ENCODE data around the gene BRICD5.

The BRICD5 gene

DNA sequence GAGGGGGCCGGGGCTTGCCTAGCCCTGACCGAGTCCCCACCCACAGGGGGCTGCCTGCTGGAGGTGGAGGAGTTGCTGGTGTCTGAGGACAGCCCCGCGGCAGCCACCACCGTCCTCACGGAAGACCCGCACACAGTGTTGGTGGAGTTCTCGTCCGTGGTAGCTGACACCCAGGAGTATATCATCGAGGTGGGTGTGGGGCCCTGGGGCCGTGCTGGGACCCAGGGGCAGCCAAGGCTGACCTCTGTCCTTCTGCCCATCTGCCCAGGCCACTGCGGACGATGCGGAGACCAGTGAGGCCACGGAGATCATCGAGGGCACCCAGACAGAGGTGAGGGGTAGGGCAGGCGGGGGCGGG, 24.1 kb upstream of the BRICD5 start:
- Histone ChIP-seq H2BK15ac (ENCODE audit: low read length) (no peak overlapping the region), H3K36me3 (replicated peaks in 1 of 2; ENCODE audit: control insufficient read depth in 2 of 2, insufficient read depth in 2 of 2, low read length in 2 of 2) (peaks cover 36 to 82% of the 10 kb centered on the region in 2 donors)

DNA sequence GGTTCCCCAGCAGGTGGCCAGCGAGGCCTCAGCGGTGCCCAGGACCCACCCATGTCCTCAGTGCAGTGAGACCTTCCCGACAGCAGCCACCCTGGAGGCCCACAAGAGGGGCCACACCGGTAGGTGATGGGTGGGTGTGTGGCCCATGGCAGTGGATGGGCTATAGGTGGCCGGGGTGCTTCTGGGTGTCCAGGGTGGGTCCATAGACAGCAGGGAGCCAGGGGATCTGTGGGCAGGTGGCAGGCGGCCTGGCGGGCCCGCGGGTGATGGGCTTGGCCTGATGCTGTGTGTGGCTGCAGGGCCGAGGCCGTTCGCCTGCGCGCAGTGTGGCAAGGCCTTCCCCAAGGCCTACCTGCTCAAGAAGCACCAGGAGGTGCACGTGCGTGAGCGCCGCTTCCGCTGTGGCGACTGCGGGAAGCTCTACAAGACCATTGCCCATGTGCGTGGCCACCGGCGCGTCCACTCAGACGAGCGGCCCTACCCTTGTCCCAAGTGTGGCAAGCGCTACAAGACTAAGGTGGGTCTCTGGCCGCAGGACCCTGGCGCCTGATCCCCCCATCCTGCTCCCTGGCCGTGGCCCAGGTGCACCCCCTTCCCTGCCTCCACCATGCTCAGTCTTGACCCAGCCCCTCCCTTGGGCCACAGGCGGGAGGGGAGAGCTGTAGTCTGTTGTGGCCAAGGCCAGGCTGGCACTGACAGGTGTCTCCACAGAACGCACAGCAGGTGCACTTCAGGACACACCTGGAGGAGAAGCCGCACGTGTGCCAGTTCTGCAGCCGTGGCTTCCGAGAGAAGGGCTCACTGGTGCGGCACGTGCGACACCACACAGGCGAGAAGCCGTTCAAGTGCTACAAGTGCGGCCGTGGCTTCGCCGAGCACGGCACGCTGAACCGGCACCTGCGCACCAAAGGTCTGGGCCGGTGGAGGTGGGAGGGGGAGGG, 23.5 kb upstream of the BRICD5 start:
- H3K36me3 ChIP-seq (replicated peaks in 1 of 2; ENCODE audit: control insufficient read depth in 2 of 2, insufficient read depth in 2 of 2, low read length in 2 of 2), result peaks cover 40 to 83% of the 10 kb centered on the region in 2 donors
- no peak overlapping the region for H3K4me2 ChIP-seq (ENCODE audit: insufficient read depth, low read length, poor library complexity, severe bottlenecking)
- H3K4ac ChIP-seq (ENCODE audit: low read length), result no peak overlapping the region
- H2BK15ac ChIP-seq (ENCODE audit: low read length), result no peak overlapping the region
- no peak overlapping the region for H3K14ac ChIP-seq (ENCODE audit: low read length)
- peak overlapping the region; percentile 22 for H2BK12ac ChIP-seq (ENCODE audit: low read length)
- peaks cover 0 to 16% of the 10 kb centered on the region in 2 donors for H3K4me1 ChIP-seq (ENCODE audit: control insufficient read depth in 2 of 2, insufficient read depth in 1 of 2, low read depth in 1 of 2, low read length in 2 of 2)
- H3K79me1 ChIP-seq (ENCODE audit: low read depth, low read length), result peaks cover 15% of the 10 kb centered on the region
- H4K91ac ChIP-seq (ENCODE audit: low read depth, low read length, poor library complexity), result peak overlapping the region; percentile 85
- H2BK5ac ChIP-seq (ENCODE audit: low read length), result peak overlapping the region; percentile 39
- H3K9ac ChIP-seq (ENCODE audit: low read depth, low read length, poor library complexity), result peak overlapping the region; percentile 60
- H2AK5ac ChIP-seq (ENCODE audit: low read depth, low read length), result no peak overlapping the region
- H2AFZ ChIP-seq (ENCODE audit: low read length), result no peak overlapping the region
- H4K8ac ChIP-seq (ENCODE audit: low read depth, low read length), result peak overlapping the region; percentile 65
- no peak for DNase-seq (ENCODE audit: low spot score)
- H3K18ac ChIP-seq (ENCODE audit: low read length), result no peak overlapping the region
- H3K4me3 ChIP-seq (ENCODE audit: low read length in 2 of 2), result no peak overlapping the region
- H3K27ac ChIP-seq (replicated peaks; ENCODE audit: low read length), result no peak overlapping the region
- no peak overlapping the region for H2BK120ac ChIP-seq (ENCODE audit: low read depth, low read length)
- WGBS, 2 donors (ENCODE audit: extremely low coverage in 2 of 2, insufficient read length in 2 of 2, insufficient replicate concordance in 1 of 2), result no CpG with 5 or more reads among the region's 51 CpGs
- H3K27me3 ChIP-seq (ENCODE audit: control insufficient read depth in 3 of 3, insufficient read depth in 3 of 3, low read depth in 1 of 3, low read length in 3 of 3), result peaks cover 0 to 22% (median 7%) of the 10 kb centered on the region in 3 experiments
- peak overlapping the region; percentile 55 for H3K23ac ChIP-seq (ENCODE audit: low read depth, low read length, poor library complexity)
- peaks cover 0 to 1% of the 10 kb centered on the region in 2 donors for H3K9me3 ChIP-seq (replicated peaks in 1 of 2; ENCODE audit: control insufficient read depth in 2 of 2, insufficient read depth in 1 of 2, low read depth in 1 of 2, low read length in 2 of 2)

More for the DNA sequence above, 24.1 kb upstream of the BRICD5 start:
- Histone ChIP-seq H3K14ac (ENCODE audit: low read length) (no peak overlapping the region), H2BK5ac (ENCODE audit: low read length) (no peak overlapping the region), H2BK12ac (ENCODE audit: low read length) (no peak overlapping the region), H3K18ac (ENCODE audit: low read length) (no peak overlapping the region), H3K4ac (ENCODE audit: low read length) (no peak overlapping the region), H3K79me1 (ENCODE audit: low read depth, low read length) (peaks cover 14% of the 10 kb centered on the region), H3K4me1 (ENCODE audit: control insufficient read depth in 2 of 2, insufficient read depth in 1 of 2, low read depth in 1 of 2, low read length in 2 of 2) (peaks cover 0 to 16% of the 10 kb centered on the region in 2 donors), H4K91ac (ENCODE audit: low read depth, low read length, poor library complexity) (no peak overlapping the region), H2AK5ac (ENCODE audit: low read depth, low read length) (no peak overlapping the region), H3K27ac (replicated peaks; ENCODE audit: low read length) (no peak overlapping the region), H4K8ac (ENCODE audit: low read depth, low read length) (no peak overlapping the region), H3K9ac (ENCODE audit: low read depth, low read length, poor library complexity) (no peak overlapping the region), H3K27me3 (ENCODE audit: control insufficient read depth in 3 of 3, insufficient read depth in 3 of 3, low read depth in 1 of 3, low read length in 3 of 3) (peaks cover 0 to 22% (median 7%) of the 10 kb centered on the region in 3 experiments), H3K4me3 (ENCODE audit: low read length in 2 of 2) (no peak overlapping the region), H3K4me2 (ENCODE audit: insufficient read depth, low read length, poor library complexity, severe bottlenecking) (no peak overlapping the region), H3K9me3 (replicated peaks in 1 of 2; ENCODE audit: control insufficient read depth in 2 of 2, insufficient read depth in 1 of 2, low read depth in 1 of 2, low read length in 2 of 2) (peaks cover 0 to 1% of the 10 kb centered on the region in 2 donors), H2BK120ac (ENCODE audit: low read depth, low read length) (no peak overlapping the region), H2AFZ (ENCODE audit: low read length) (no peak overlapping the region), H3K23ac (ENCODE audit: low read depth, low read length, poor library complexity) (peak overlapping the region; percentile 80)
- no peak for DNase-seq (ENCODE audit: low spot score)
- WGBS, 2 donors (ENCODE audit: extremely low coverage in 2 of 2, insufficient read length in 2 of 2, insufficient replicate concordance in 1 of 2), result no CpG with 5 or more reads among the region's 18 CpGs

DNA sequence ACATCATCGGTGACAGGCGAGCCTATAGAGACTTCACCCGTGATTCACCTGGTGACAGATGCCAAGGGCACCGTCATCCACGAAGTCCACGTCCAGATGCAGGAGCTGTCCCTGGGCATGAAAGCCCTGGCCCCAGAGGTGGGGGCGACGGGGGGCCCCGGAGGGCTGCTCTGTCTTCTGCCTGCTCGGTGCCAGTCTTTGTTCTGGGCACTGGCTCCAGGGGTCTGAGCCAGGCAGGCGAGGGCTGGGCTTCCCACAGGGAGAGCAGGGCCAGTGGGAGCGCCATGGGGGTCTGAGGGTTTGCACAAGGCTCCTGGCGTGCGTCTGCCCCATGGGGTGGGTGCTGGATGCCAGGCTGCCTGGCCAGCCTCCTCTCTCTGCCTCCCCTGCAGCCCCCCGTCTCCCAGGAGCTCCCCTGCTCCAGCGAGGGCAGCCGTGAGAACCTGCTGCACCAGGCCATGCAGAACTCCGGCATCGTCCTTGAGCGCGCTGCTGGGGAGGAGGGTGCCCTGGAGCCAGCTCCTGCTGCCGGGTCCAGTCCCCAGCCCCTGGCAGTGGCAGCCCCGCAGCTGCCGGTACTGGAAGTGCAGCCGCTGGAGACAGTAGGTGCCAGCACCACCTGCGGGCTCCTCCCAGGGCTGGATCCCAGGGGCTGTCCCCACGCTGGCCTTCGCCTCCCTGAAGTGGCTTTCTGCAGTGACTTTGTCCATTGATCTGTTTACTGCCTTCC, 22.5 kb upstream of the BRICD5 start:
- H3K4me1 ChIP-seq (ENCODE audit: control insufficient read depth in 2 of 2, insufficient read depth in 1 of 2, low read depth in 1 of 2, low read length in 2 of 2), result peaks cover 0 to 13% of the 10 kb centered on the region in 2 donors
- no peak overlapping the region for H4K91ac ChIP-seq (ENCODE audit: low read depth, low read length, poor library complexity)
- no peak overlapping the region for H2BK15ac ChIP-seq (ENCODE audit: low read length)
- no peak overlapping the region for H2BK5ac ChIP-seq (ENCODE audit: low read length)
- no peak overlapping the region for H2BK120ac ChIP-seq (ENCODE audit: low read depth, low read length)
- no peak overlapping the region for H3K4me2 ChIP-seq (ENCODE audit: insufficient read depth, low read length, poor library complexity, severe bottlenecking)
- no CpG with 5 or more reads among the region's 28 CpGs for WGBS, 2 donors (ENCODE audit: extremely low coverage in 2 of 2, insufficient read length in 2 of 2, insufficient replicate concordance in 1 of 2)
- peaks cover 0 to 1% of the 10 kb centered on the region in 2 donors for H3K9me3 ChIP-seq (replicated peaks in 1 of 2; ENCODE audit: control insufficient read depth in 2 of 2, insufficient read depth in 1 of 2, low read depth in 1 of 2, low read length in 2 of 2)
- no peak for DNase-seq (ENCODE audit: low spot score)
- H3K27me3 ChIP-seq (ENCODE audit: control insufficient read depth in 3 of 3, insufficient read depth in 3 of 3, low read depth in 1 of 3, low read length in 3 of 3), result peaks cover 0 to 22% (median 7%) of the 10 kb centered on the region in 3 experiments
- peaks cover 20% of the 10 kb centered on the region for H3K79me1 ChIP-seq (ENCODE audit: low read depth, low read length)
- H3K4ac ChIP-seq (ENCODE audit: low read length), result no peak overlapping the region
- H2AK5ac ChIP-seq (ENCODE audit: low read depth, low read length), result no peak overlapping the region
- H3K9ac ChIP-seq (ENCODE audit: low read depth, low read length, poor library complexity), result peak overlapping the region; percentile 21
- no peak overlapping the region for H4K8ac ChIP-seq (ENCODE audit: low read depth, low read length)
- H3K23ac ChIP-seq (ENCODE audit: low read depth, low read length, poor library complexity), result no peak overlapping the region
- H3K36me3 ChIP-seq (replicated peaks in 1 of 2; ENCODE audit: control insufficient read depth in 2 of 2, insufficient read depth in 2 of 2, low read length in 2 of 2), result peaks cover 44 to 87% of the 10 kb centered on the region in 2 donors
- H3K4me3 ChIP-seq (ENCODE audit: low read length in 2 of 2), result no peak overlapping the region
- H2AFZ ChIP-seq (ENCODE audit: low read length), result no peak overlapping the region
- H3K27ac ChIP-seq (replicated peaks; ENCODE audit: low read length), result no peak overlapping the region
- no peak overlapping the region for H2BK12ac ChIP-seq (ENCODE audit: low read length)
- H3K14ac ChIP-seq (ENCODE audit: low read length), result no peak overlapping the region
- H3K18ac ChIP-seq (ENCODE audit: low read length), result no peak overlapping the region
